Measurements from ENCODE around the gene RNF149.
"Not testable (repeated sequence)": the region's sequence is repeated elsewhere in the genome, so short reads cannot be mapped to it uniquely, and the experiment has no call there.

Gene RNF149

GRCh38 chr2:101235956-101236355 lies 72.5 kb downstream of the RNF149 start:
- not testable (repeated sequence) for DNase-seq (ENCODE audit: low read depth in 4 of 4, low spot score in 1 of 4)

- DNase-seq (ENCODE audit: low read depth in 4 of 4, low spot score in 1 of 4): no peak
Measured at GRCh38 chr2:101234169-101234938, 74.1 kb downstream of the RNF149 start.

- no peak for DNase-seq (ENCODE audit: low read depth in 4 of 4, low spot score in 1 of 4)
Measured at GRCh38 chr2:101232770-101233169, 75.7 kb downstream of the RNF149 start.

- DNase-seq (ENCODE audit: low read depth in 4 of 4, low spot score in 1 of 4): no peak
Measured at GRCh38 chr2:101231937-101232730, 76.4 kb downstream of the RNF149 start.

- DNase-seq (ENCODE audit: low read depth in 4 of 4, low spot score in 1 of 4): no peak
Measured at GRCh38 chr2:101231240-101231639, 77.3 kb downstream of the RNF149 start.

- DNase-seq (ENCODE audit: low read depth in 4 of 4, low spot score in 1 of 4): no peak
Measured at GRCh38 chr2:101230541-101231001, 77.9 kb downstream of the RNF149 start.
